Duodenal mucosa (tissue), 2 donors: Measurements from ENCODE around the gene PTMA.

Experiments used
- H3K27ac ChIP-seq: one replicate; pipeline ENCODE4 v1.7.0; 2013; ENCODE audit warnings: low read depth, low read length
- H3K27me3 ChIP-seq, 2 donors: one replicate each; pipeline ENCODE4 v1.7.0; 2013; ENCODE audit warnings: low read length in 2 of 2, control low read depth in 1 of 2; ENCODE audit not compliant: insufficient read depth in 2 of 2, control insufficient read depth in 1 of 2
- H3K36me3 ChIP-seq, 2 donors: one replicate each; pipeline ENCODE4 v1.7.0; 2013; ENCODE audit warnings: low read length in 2 of 2, control low read depth in 1 of 2; ENCODE audit not compliant: insufficient read depth in 2 of 2, control insufficient read depth in 1 of 2
- H3K4me1 ChIP-seq, 2 donors: one replicate each; pipeline ENCODE4 v1.7.0; 2013; ENCODE audit warnings: low read length in 2 of 2, control low read depth in 1 of 2; ENCODE audit not compliant: insufficient read depth in 2 of 2, control insufficient read depth in 1 of 2
- H3K4me3 ChIP-seq, 2 donors: one replicate each; pipeline ENCODE4 v1.7.0; 2013; ENCODE audit warnings: low read length in 2 of 2, low read depth in 1 of 2
- H3K9ac ChIP-seq, 2 donors: one replicate each; pipeline ENCODE4 v1.7.0; 2013; ENCODE audit warnings: low read length in 2 of 2, low read depth in 1 of 2
- H3K9me3 ChIP-seq, 2 donors: one replicate each; pipeline ENCODE4 v1.7.0; 2013; ENCODE audit warnings: low read length in 2 of 2, control low read depth in 1 of 2; ENCODE audit not compliant: control insufficient read depth in 1 of 2

Gene PTMA

DNA sequence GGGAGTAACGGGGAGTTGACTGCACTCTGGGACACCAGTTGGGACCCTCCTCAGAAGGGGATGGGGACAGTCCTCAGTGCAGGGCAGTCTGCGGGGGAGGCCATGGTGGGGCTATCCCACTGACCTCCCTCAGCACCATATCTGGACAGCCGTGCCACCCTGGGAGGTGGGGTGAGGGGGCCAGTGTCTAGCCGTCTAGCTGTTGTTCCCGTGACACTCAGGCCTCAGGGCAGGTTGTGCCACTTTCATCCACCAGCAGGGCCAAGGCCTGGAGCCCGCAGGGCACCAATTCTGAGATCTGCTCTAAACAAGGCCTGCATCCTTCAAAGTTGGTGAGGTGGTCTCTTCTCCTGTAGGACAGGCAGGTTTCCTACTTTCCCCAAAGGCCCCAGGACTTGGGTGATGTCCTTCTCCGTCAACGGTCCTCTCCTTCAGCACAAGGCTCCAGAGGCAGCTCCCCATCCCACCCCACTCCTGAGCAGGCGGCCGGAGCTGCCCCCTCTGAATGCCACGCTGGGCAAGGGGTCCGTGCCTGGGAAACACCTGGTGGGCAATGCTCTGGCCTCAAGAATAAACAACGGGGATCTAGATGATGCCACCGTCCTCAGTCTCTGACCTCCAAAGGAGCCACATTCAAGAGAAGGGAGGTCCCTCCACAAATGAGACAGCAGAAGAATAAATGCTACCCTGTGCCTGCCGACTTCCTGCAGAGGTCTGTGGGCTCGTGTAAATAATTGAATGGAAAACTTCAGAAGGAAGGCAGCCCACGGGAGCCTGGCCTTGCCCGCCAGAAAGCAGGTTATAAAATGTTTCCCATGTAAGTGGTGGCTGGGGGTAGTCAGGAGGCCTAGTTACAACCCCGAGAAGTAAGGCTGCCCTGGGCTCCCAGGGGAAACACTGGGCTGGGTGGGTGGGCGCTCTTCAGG lies 42.8 kb upstream of the PTMA start:
- Histone ChIP-seq H3K9ac (peak overlapping the region; percentile 81 to 99), H3K4me3 (peak overlapping the region; percentile 24 to 76), H3K27ac (peak overlapping the region; percentile 100), H3K27me3 (no peaks in the 10 kb centered on the region), H3K4me1 (peaks cover 24 to 30% of the 10 kb centered on the region in 2 donors), H3K36me3 (no peaks in the 10 kb centered on the region), H3K9me3 (no peaks in the 10 kb centered on the region)

DNA sequence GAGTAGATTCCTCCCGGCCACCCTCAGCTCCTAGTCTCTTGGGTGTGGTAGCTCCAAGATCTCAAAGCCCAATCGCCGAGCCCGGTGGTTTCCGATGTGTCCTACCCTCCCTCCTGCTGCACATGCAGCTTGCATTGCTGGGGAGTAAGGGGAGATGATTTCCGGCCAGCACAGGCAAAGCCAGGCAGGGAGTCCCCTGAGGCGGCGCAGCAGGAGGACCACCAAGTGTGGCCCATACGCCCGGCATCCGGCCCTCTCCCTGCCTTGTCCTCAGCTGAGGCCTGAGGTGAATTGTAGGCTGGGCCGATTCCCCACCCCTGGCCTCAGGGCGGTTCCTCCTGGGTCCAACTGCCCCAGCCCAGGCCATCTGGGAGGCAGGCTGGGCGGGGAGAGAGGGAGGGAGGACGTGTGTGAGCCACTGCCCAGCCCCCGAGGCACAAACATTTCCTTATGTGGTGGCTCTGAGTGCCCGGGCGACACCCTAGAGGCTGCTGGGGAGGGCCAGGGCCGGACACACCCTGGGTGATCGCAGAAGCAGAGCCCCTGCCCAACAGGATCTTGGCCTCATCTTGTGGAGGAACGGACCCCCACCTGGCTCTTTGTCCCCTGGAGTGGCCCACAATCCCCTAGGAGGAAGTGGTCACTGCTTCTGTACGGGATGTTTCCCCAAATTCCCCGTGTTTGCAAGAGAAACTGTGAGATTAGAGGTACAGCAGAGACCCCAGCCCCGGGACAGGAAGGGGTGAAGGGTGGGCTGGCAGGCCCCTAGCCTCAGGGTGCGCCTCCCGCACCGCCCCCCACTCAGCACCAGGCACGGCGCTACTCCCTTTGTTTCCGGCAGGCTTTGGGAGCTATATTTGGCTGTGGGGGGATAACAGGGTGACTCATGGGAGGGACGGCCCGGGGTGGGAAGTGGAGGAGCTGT lies 41.9 kb upstream of the PTMA start:
- H3K27me3 ChIP-seq, result no peaks in the 10 kb centered on the region
- H3K27ac ChIP-seq, result peak overlapping the region; percentile 100
- peak overlapping the region; percentile 76 to 87 for H3K4me3 ChIP-seq
- H3K9me3 ChIP-seq, result no peaks in the 10 kb centered on the region
- peak overlapping the region; percentile 81 to 99 for H3K9ac ChIP-seq
- peaks cover 29 to 34% of the 10 kb centered on the region in 2 donors for H3K4me1 ChIP-seq
- H3K36me3 ChIP-seq, result no peaks in the 10 kb centered on the region

DNA sequence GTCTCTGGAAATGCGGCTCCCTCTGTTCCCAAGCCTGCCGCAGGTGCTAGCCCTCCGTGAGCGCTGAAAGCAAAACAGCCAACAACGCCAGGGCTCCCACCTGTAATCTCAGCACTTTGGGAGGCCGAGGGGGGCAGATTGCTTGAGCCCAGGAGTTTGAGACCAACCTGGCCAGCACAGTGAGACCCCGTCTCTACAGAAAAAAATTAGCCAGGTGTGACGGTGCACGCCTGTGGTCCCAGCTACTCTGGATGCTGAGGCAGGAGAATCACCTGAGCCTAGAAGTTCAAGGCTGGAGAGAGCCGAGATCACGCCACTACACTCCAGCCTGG lies 41.3 kb upstream of the PTMA start:
- H3K27me3 ChIP-seq, result no peaks in the 10 kb centered on the region
- H3K36me3 ChIP-seq, result no peaks in the 10 kb centered on the region
- no peaks in the 10 kb centered on the region for H3K9me3 ChIP-seq
- peak overlapping the region; percentile 81 to 99 for H3K9ac ChIP-seq
- H3K4me3 ChIP-seq, result peak overlapping the region; percentile 76 to 87
- H3K27ac ChIP-seq, result peak overlapping the region; percentile 100
- H3K4me1 ChIP-seq, result peaks cover 31 to 41% of the 10 kb centered on the region in 2 donors

- peak overlapping the region; percentile 76 to 87 for H3K4me3 ChIP-seq
- peak overlapping the region; percentile 100 for H3K27ac ChIP-seq
- no peaks in the 10 kb centered on the region for H3K27me3 ChIP-seq
- H3K9ac ChIP-seq, result peak overlapping the region; percentile 81 to 99
- peaks cover 34 to 40% of the 10 kb centered on the region in 2 donors for H3K4me1 ChIP-seq
- H3K9me3 ChIP-seq, result no peaks in the 10 kb centered on the region
- no peaks in the 10 kb centered on the region for H3K36me3 ChIP-seq
These were observed 40.8 kb upstream of the PTMA start for GRCh38 chr2:231667496-231667895.

- peaks cover 35 to 47% of the 10 kb centered on the region in 2 donors for H3K4me1 ChIP-seq
- no peaks in the 10 kb centered on the region for H3K9me3 ChIP-seq
- no peak overlapping the region for H3K4me3 ChIP-seq
- H3K9ac ChIP-seq, result no peak overlapping the region
- no peak overlapping the region for H3K27ac ChIP-seq
- no peaks in the 10 kb centered on the region for H3K27me3 ChIP-seq
- H3K36me3 ChIP-seq, result no peaks in the 10 kb centered on the region
These were observed 39.3 kb upstream of the PTMA start for GRCh38 chr2:231668981-231669380.

- H3K9ac ChIP-seq, result peak overlapping the region; percentile 43 to 46
- H3K9me3 ChIP-seq, result no peaks in the 10 kb centered on the region
- peaks cover 40 to 44% of the 10 kb centered on the region in 2 donors for H3K4me1 ChIP-seq
- peak overlapping the region in 1 of 2 donors; percentile 55 for H3K4me3 ChIP-seq
- H3K36me3 ChIP-seq, result no peaks in the 10 kb centered on the region
- H3K27me3 ChIP-seq, result no peaks in the 10 kb centered on the region
- peak overlapping the region; percentile 77 for H3K27ac ChIP-seq
These were observed 36.9 kb upstream of the PTMA start for GRCh38 chr2:231671270-231672050.

GRCh38 chr2:231672617-231673347 lies 35.5 kb upstream of the PTMA start:
- peaks cover 36 to 40% of the 10 kb centered on the region in 2 donors for H3K4me1 ChIP-seq
- no peaks in the 10 kb centered on the region for H3K36me3 ChIP-seq
- no peaks in the 10 kb centered on the region for H3K9me3 ChIP-seq
- peak overlapping the region; percentile 72 for H3K27ac ChIP-seq
- peak overlapping the region in 1 of 2 donors; percentile 4 for H3K4me3 ChIP-seq
- H3K27me3 ChIP-seq, result no peaks in the 10 kb centered on the region
- H3K9ac ChIP-seq, result peak overlapping the region; percentile 26 to 29

- peaks cover 36 to 40% of the 10 kb centered on the region in 2 donors for H3K4me1 ChIP-seq
- peak overlapping the region; percentile 72 for H3K27ac ChIP-seq
- H3K27me3 ChIP-seq, result no peaks in the 10 kb centered on the region
- H3K36me3 ChIP-seq, result no peaks in the 10 kb centered on the region
- peak overlapping the region in 1 of 2 donors; percentile 29 for H3K9ac ChIP-seq
- no peaks in the 10 kb centered on the region for H3K9me3 ChIP-seq
- peak overlapping the region in 1 of 2 donors; percentile 4 for H3K4me3 ChIP-seq
These were observed 35.0 kb upstream of the PTMA start for GRCh38 chr2:231673348-231673770.
